Erythroblast (primary cell): ENCODE data around the gene YIPF5.

ENCODE experiments used
- GATA1 ChIP-seq: IDR thresholded peaks from 2 replicates; pipeline ENCODE4 v1.6.1; 2011; ENCODE audit warnings: low read depth, mild to moderate bottlenecking, control low read depth, low read length, moderate library complexity
- POLR2A ChIP-seq: IDR thresholded peaks from 2 replicates; pipeline ENCODE4 v1.6.1; 2011; ENCODE audit warnings: mild to moderate bottlenecking, low read length

DNA sequence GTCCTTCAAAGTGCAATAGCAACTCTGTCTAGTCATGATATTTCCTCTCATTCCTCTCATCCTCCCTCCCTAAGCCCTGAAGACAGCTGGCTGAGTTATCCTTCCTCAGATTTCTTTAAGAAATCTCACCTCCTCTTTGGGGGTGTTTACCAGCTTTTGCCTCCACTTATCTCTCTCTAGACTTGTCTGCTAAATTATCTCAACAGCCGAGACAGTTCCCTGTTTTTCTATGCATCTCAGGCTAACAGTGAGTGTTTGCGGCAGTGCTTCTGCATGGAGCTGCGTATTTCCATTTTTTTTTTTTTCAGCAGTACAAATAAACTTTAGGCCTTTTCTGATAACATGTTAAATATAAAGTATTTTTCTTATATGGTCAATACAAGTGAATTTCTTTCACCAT, 21.1 kb upstream of the YIPF5 start:
- TF ChIP-seq POLR2A (no peak), GATA1 (no peak)
